Mesendoderm (in vitro differentiated cells): ENCODE results near the gene HMX3. TPM values are rescaled to one million over a fixed set of nuclear protein-coding genes. Genes with fewer than 3 reads are reported as not detected.

Experiments
- DNase-seq: peaks from one replicate; pipeline ENCODE4 v3.0.0; 2013
- H2AK5ac ChIP-seq: 2 replicates; pipeline ENCODE4 v1.6.1; 2013; ENCODE audit warnings: low read length, inconsistent platforms
- H2BK120ac ChIP-seq: 2 replicates; pipeline ENCODE4 v1.6.1; 2013; ENCODE audit warnings: low read depth, mild to moderate bottlenecking, low read length, moderate library complexity, mixed read lengths
- H2BK15ac ChIP-seq: replicated peaks from 2 replicates; pipeline ENCODE4 v1.6.1; 2013; ENCODE audit warnings: low read depth, mild to moderate bottlenecking, moderate library complexity
- H2BK5ac ChIP-seq: 2 replicates; pipeline ENCODE4 v1.6.1; 2013; ENCODE audit warnings: low read length, inconsistent platforms
- H3K18ac ChIP-seq: 2 replicates; pipeline ENCODE4 v1.6.1; 2013; ENCODE audit warnings: mild to moderate bottlenecking, low read length, mixed read lengths
- H3K23ac ChIP-seq: one replicate; pipeline ENCODE4 v1.6.1; 2013; ENCODE audit warnings: low read length
- H3K27ac ChIP-seq: 2 replicates; pipeline ENCODE4 v1.5.1; 2013; ENCODE audit warnings: low read depth, mild to moderate bottlenecking, inconsistent platforms, low read length, moderate library complexity
- H3K27me3 ChIP-seq: 2 replicates; pipeline ENCODE4 v1.6.1; 2013; ENCODE audit warnings: low read length, control low read depth, mild to moderate bottlenecking, inconsistent platforms; ENCODE audit not compliant: insufficient read depth, poor library complexity
- H3K36me3 ChIP-seq: 2 replicates; pipeline ENCODE4 v1.6.1; 2013; ENCODE audit warnings: low read length, inconsistent platforms; ENCODE audit not compliant: control insufficient read depth, insufficient read depth
- H3K4ac ChIP-seq: one replicate; pipeline ENCODE4 v1.6.1; 2013; ENCODE audit warnings: low read depth, mild to moderate bottlenecking, low read length, moderate library complexity
- H3K4me1 ChIP-seq: 2 replicates; pipeline ENCODE4 v1.6.1; 2013; ENCODE audit warnings: low read depth, low read length, inconsistent platforms; ENCODE audit not compliant: control insufficient read depth
- H3K4me2 ChIP-seq: 2 replicates; pipeline ENCODE4 v1.6.1; 2013; ENCODE audit warnings: low read length
- H3K4me3 ChIP-seq: 2 replicates; pipeline ENCODE4 v1.5.1; 2013; ENCODE audit warnings: mild to moderate bottlenecking, low read length
- H3K56ac ChIP-seq: one replicate; pipeline ENCODE4 v1.6.1; 2013; ENCODE audit warnings: low read length
- H3K79me1 ChIP-seq: 2 replicates; pipeline ENCODE4 v1.6.1; 2013; ENCODE audit warnings: low read length, inconsistent platforms
- H3K79me2 ChIP-seq: 2 replicates; pipeline ENCODE4 v1.6.1; 2013; ENCODE audit warnings: mild to moderate bottlenecking, low read length; ENCODE audit not compliant: control insufficient read depth, insufficient read depth
- H3K9ac ChIP-seq: 2 replicates; pipeline ENCODE4 v1.6.1; 2013; ENCODE audit warnings: low read length, inconsistent platforms
- H4K5ac ChIP-seq: one replicate; pipeline ENCODE4 v1.6.1; 2013; ENCODE audit warnings: low read length
- H4K8ac ChIP-seq: one replicate; pipeline ENCODE4 v1.6.1; 2013; ENCODE audit warnings: low read depth, mild to moderate bottlenecking, control low read depth, low read length, moderate library complexity
- WGBS: extraction: QIAGEN DNeasy Blood & Tissue Kit; methylation state at CpG from one replicate; pipeline ENCODE4 v1.1.7; 2013; ENCODE audit warnings: low lambda C conversion rate, missing lambda C conversion rate; ENCODE audit not compliant: insufficient coverage; ENCODE audit errors: extremely low coverage; 5-methylcytosine and 5-hydroxymethylcytosine counted together
- polyA plus RNA-seq, 2 experiments: library from polyadenylated mRNA; stranded (reverse); fragments of 200-250 nt; gene quantifications; one replicate each; pipeline ENCODE4 v1.2.3, GENCODE V29; 2013

Gene HMX3
- 0.22 TPM for polyA plus RNA-seq (2013, experiment 1 of 2)
- 0.15 TPM for polyA plus RNA-seq (2013, experiment 2 of 2)

GRCh38 chr10:123135415-123136141 is at the start of gene HMX3:
TSS of gene HMX3 (plus strand) at chr10:123135970. CDS start at chr10:123136051, 81 bp downstream.
- H3K36me3 ChIP-seq: no peaks in the 10 kb centered on the region

GRCh38 chr10:123086281-123086680 is 49.5 kb upstream of the HMX3 start:
- Histone ChIP-seq H3K23ac (no peak overlapping the region), H3K79me1 (no peaks in the 10 kb centered on the region), H2BK15ac (no peak overlapping the region), H3K18ac (no peak overlapping the region), H3K4me1 (no peaks in the 10 kb centered on the region), H3K56ac (no peak overlapping the region), H3K36me3 (no peaks in the 10 kb centered on the region), H3K27me3 (no peaks in the 10 kb centered on the region), H3K4ac (no peak overlapping the region), H2BK5ac (no peak overlapping the region), H3K4me2 (no peak overlapping the region), H3K9ac (no peak overlapping the region), H3K79me2 (no peaks in the 10 kb centered on the region), H2AK5ac (no peak overlapping the region), H3K27ac (no peak overlapping the region), H4K5ac (no peak overlapping the region), H2BK120ac (no peak overlapping the region), H3K4me3 (no peak overlapping the region), H4K8ac (no peak overlapping the region)
- no peak for DNase-seq
- WGBS: 100% methylated on average over 6 of the region's 7 CpGs

More at GRCh38 chr10:123135415-123136141, at the start of gene HMX3:
- no peaks in the 10 kb centered on the region for H3K79me2 ChIP-seq
- no peak within 1 kb of the TSS for H3K4ac ChIP-seq
- peaks cover 7% of the 10 kb centered on the region for H3K4me1 ChIP-seq
- no peak within 1 kb of the TSS for H2AK5ac ChIP-seq
- H3K23ac ChIP-seq: no peak within 1 kb of the TSS
- H3K4me3 ChIP-seq: peak within 1 kb of the TSS; percentile 10
- peak within 1 kb of the TSS; percentile 64 for H3K4me2 ChIP-seq
- no peak within 1 kb of the TSS for H2BK5ac ChIP-seq
- no peak within 1 kb of the TSS for H4K5ac ChIP-seq
- H3K56ac ChIP-seq: peak within 1 kb of the TSS; percentile 66
- H2BK120ac ChIP-seq: no peak within 1 kb of the TSS
- H4K8ac ChIP-seq: no peak within 1 kb of the TSS
- H3K79me1 ChIP-seq: no peaks in the 10 kb centered on the region
- peaks cover 51% of the 10 kb centered on the region for H3K27me3 ChIP-seq
- no peak within 1 kb of the TSS for H2BK15ac ChIP-seq
- H3K18ac ChIP-seq: peak within 1 kb of the TSS; percentile 1
- H3K27ac ChIP-seq: no peak within 1 kb of the TSS
- WGBS: no CpG with 5 or more reads among the region's 76 CpGs
- peak; percentile 73 for DNase-seq
- peak within 1 kb of the TSS; percentile 35 for H3K9ac ChIP-seq

- no peak overlapping the region for H3K27ac ChIP-seq
- DNase-seq: no peak
- no peak overlapping the region for H2BK120ac ChIP-seq
- no peaks in the 10 kb centered on the region for H3K4me1 ChIP-seq
- H3K4ac ChIP-seq: no peak overlapping the region
- no CpG with 5 or more reads among the region's 4 CpGs for WGBS
- H3K23ac ChIP-seq: no peak overlapping the region
- H2BK5ac ChIP-seq: no peak overlapping the region
- no peak overlapping the region for H3K9ac ChIP-seq
- no peak overlapping the region for H3K4me2 ChIP-seq
- H3K27me3 ChIP-seq: no peaks in the 10 kb centered on the region
- no peaks in the 10 kb centered on the region for H3K79me2 ChIP-seq
- H4K5ac ChIP-seq: no peak overlapping the region
- no peak overlapping the region for H3K4me3 ChIP-seq
- H2AK5ac ChIP-seq: no peak overlapping the region
- H3K79me1 ChIP-seq: no peaks in the 10 kb centered on the region
- H4K8ac ChIP-seq: no peak overlapping the region
- no peak overlapping the region for H3K56ac ChIP-seq
- H3K36me3 ChIP-seq: no peaks in the 10 kb centered on the region
- no peak overlapping the region for H2BK15ac ChIP-seq
- H3K18ac ChIP-seq: no peak overlapping the region
These were observed 48.4 kb upstream of the HMX3 start for GRCh38 chr10:123087348-123087747.

GRCh38 chr10:123087786-123088185 is 48.0 kb upstream of the HMX3 start:
- Histone ChIP-seq H3K18ac (no peak overlapping the region), H3K4me2 (no peak overlapping the region), H4K8ac (no peak overlapping the region), H3K4me3 (no peak overlapping the region), H3K56ac (no peak overlapping the region), H3K36me3 (no peaks in the 10 kb centered on the region), H3K23ac (no peak overlapping the region), H2BK15ac (no peak overlapping the region), H3K27me3 (no peaks in the 10 kb centered on the region), H2BK5ac (no peak overlapping the region), H3K9ac (no peak overlapping the region), H2BK120ac (no peak overlapping the region), H3K4ac (no peak overlapping the region), H3K79me2 (no peaks in the 10 kb centered on the region), H3K79me1 (no peaks in the 10 kb centered on the region), H4K5ac (no peak overlapping the region), H2AK5ac (no peak overlapping the region), H3K27ac (no peak overlapping the region), H3K4me1 (no peaks in the 10 kb centered on the region)
- WGBS: no CpG with 5 or more reads among the region's 3 CpGs
- DNase-seq: no peak

GRCh38 chr10:123092635-123093414 is 42.9 kb upstream of the HMX3 start:
- H3K27ac ChIP-seq: no peak overlapping the region
- no peak overlapping the region for H2AK5ac ChIP-seq
- no peaks in the 10 kb centered on the region for H3K79me1 ChIP-seq
- no peak overlapping the region for H4K5ac ChIP-seq
- H3K27me3 ChIP-seq: no peaks in the 10 kb centered on the region
- no peak overlapping the region for H2BK120ac ChIP-seq
- no peak overlapping the region for H2BK5ac ChIP-seq
- no peak for DNase-seq
- no peaks in the 10 kb centered on the region for H3K36me3 ChIP-seq
- H3K4me2 ChIP-seq: no peak overlapping the region
- WGBS: no CpG with 5 or more reads among the region's 14 CpGs
- no peak overlapping the region for H3K4me3 ChIP-seq
- H3K9ac ChIP-seq: no peak overlapping the region
- H3K18ac ChIP-seq: no peak overlapping the region
- no peak overlapping the region for H4K8ac ChIP-seq
- no peak overlapping the region for H3K56ac ChIP-seq
- no peak overlapping the region for H2BK15ac ChIP-seq
- H3K4me1 ChIP-seq: no peaks in the 10 kb centered on the region
- no peak overlapping the region for H3K4ac ChIP-seq
- no peak overlapping the region for H3K23ac ChIP-seq
- H3K79me2 ChIP-seq: no peaks in the 10 kb centered on the region
